ENCODE measurements around the gene RHCE. TPM values are rescaled to one million over a fixed set of nuclear protein-coding genes. Genes with fewer than 3 reads are reported as not detected.
A peak's percentile ranks its signal among the peaks of the same experiment; 100 is the strongest.
"Not testable (repeated sequence)": the region's sequence is repeated elsewhere in the genome, so short reads cannot be mapped to it uniquely, and the experiment has no call there.

Gene RHCE
- total and polyA plus RNA-seq, 7 donors, result 0.22 to 2.0 (median 0.88) TPM; not detected in 1

DNA sequence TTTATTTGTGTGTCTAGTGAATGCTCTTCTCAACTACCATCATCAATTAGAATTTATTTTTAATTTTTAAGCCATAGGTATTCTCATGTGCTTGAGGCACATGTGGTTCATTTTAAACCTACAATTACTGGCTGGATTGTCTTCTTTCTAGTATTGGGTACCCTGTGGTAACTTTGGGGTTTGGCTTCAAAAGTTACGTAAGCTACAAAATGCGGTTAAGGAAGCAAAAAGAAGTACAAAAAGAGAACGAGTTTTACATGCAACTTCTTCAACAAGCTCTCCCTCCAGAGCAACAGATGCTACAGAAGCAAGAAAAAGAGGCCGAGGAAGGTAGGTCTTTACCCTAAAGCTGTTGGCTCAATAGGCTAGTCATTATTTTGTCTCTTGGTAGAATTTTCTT, 35.9 kb upstream of the RHCE start:
- peak overlapping the region; percentile 78 for H3K27ac ChIP-seq
- H3K9me3 ChIP-seq, result no peaks in the 10 kb centered on the region
- no peaks in the 10 kb centered on the region for H3K27me3 ChIP-seq (ENCODE audit: insufficient read depth in 3 of 3, low read length in 2 of 3)
- intact Hi-C loops (cut with DNase I), result no loop called here
- H3K36me3 ChIP-seq (ENCODE audit: insufficient read depth in 1 of 2, low read depth in 1 of 2), result peaks cover 3 to 62% of the 10 kb centered on the region in 2 donors
- DNase-seq (no peak), ATAC-seq (no peak)
- WGBS, 3 donors, result 87 to 97% (median 90%) methylated on average over 4 of the region's 4 CpGs
- peaks cover 24% of the 10 kb centered on the region for H3K4me1 ChIP-seq
- TF ChIP-seq, protein P1, sequence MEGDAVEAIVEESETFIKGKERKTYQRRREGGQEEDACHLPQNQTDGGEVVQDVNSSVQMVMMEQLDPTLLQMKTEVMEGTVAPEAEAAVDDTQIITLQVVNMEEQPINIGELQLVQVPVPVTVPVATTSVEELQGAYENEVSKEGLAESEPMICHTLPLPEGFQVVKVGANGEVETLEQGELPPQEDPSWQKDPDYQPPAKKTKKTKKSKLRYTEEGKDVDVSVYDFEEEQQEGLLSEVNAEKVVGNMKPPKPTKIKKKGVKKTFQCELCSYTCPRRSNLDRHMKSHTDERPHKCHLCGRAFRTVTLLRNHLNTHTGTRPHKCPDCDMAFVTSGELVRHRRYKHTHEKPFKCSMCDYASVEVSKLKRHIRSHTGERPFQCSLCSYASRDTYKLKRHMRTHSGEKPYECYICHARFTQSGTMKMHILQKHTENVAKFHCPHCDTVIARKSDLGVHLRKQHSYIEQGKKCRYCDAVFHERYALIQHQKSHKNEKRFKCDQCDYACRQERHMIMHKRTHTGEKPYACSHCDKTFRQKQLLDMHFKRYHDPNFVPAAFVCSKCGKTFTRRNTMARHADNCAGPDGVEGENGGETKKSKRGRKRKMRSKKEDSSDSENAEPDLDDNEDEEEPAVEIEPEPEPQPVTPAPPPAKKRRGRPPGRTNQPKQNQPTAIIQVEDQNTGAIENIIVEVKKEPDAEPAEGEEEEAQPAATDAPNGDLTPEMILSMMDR (IDR thresholded peaks at IDR 0.05), result no peak
- no peak overlapping the region for H3K4me3 ChIP-seq

DNA sequence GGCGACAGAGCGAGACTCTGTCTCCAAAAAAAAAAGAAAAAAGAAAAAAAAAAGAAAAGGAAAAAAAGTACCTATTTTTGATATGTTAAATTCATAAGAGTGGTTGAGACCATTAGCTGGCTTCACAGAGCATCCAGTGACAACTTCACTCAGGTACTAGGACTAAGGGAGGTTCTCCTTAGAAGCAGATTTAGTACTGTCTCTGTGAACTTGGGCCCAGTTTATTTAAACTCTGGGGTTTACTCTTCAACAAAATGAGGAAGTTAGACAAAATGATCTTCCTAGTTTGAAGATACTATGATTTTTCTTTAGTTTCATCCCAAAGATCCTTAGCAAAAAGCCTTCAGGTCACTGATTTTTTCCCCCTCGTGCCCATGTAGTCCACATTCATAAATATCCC, 31.3 kb upstream of the RHCE start:
- ATAC-seq (no peak), DNase-seq (no peak)
- Histone ChIP-seq H3K4me3 (no peak overlapping the region), H3K36me3 (ENCODE audit: insufficient read depth in 1 of 2, low read depth in 1 of 2) (peaks cover 7 to 75% of the 10 kb centered on the region in 2 donors), H3K27me3 (ENCODE audit: insufficient read depth in 3 of 3, low read length in 2 of 3) (no peaks in the 10 kb centered on the region), H3K27ac (no peak overlapping the region), H3K4me1 (peaks cover 9% of the 10 kb centered on the region), H3K9me3 (no peaks in the 10 kb centered on the region)
- intact Hi-C loops (cut with DNase I), result loop anchor here in 1 of 2 donors (1.0 kb wide), 1 partner anchor 10 kb away; no protein-coding TSS in a partner anchor
- WGBS, 3 donors, result 94 to 99% (median 97%) methylated on average over 3 of the region's 3 CpGs
- TF ChIP-seq, protein P1 (IDR thresholded peaks at IDR 0.05), result no peak

- H3K36me3 ChIP-seq (ENCODE audit: insufficient read depth in 1 of 2, low read depth in 1 of 2), result peaks cover 8 to 70% of the 10 kb centered on the region in 2 donors
- WGBS, 3 donors, result 61 to 80% (median 64%) methylated on average over 2 of the region's 2 CpGs
- ATAC-seq, result peak in 1 of 4 donors; percentile 44
- TF ChIP-seq, protein P1 (IDR thresholded peaks at IDR 0.05), result no peak
- H3K27ac ChIP-seq, result no peak overlapping the region
- H3K4me1 ChIP-seq, result peaks cover 12% of the 10 kb centered on the region
- H3K27me3 ChIP-seq (ENCODE audit: insufficient read depth in 3 of 3, low read length in 2 of 3), result no peaks in the 10 kb centered on the region
- H3K9me3 ChIP-seq, result no peaks in the 10 kb centered on the region
- intact Hi-C loops (cut with DNase I), result no loop called here
- no peak for DNase-seq
- H3K4me3 ChIP-seq, result no peak overlapping the region
These were observed 30.3 kb upstream of the RHCE start for GRCh38 chr1:25450891-25451290.

DNA sequence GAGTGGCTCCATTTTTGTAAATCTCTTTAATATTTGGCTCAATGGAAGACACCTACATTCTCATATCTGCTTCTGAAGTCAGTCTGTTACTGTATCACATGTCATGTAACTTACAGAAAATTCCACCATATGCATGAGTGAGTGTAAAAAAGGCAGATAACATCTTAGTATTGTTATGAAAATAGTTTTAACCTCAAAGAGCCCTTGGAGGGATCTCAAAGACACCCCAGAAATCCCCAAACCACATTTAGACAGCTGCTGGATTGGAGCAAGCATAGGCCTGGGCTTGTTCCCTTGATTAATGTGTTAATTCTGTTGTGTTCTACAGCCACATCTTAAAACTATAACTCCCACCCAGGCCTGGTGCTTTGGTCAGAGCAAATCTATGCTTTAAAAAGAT, 26.9 kb upstream of the RHCE start:
- TF ChIP-seq, protein P1 (IDR thresholded peaks at IDR 0.05), result no peak
- H3K27ac ChIP-seq, result no peak overlapping the region
- peaks cover 8 to 47% of the 10 kb centered on the region in 2 donors for H3K36me3 ChIP-seq (ENCODE audit: insufficient read depth in 1 of 2, low read depth in 1 of 2)
- ATAC-seq (no peak), DNase-seq (no peak)
- H3K27me3 ChIP-seq (ENCODE audit: insufficient read depth in 3 of 3, low read length in 2 of 3), result no peaks in the 10 kb centered on the region
- H3K4me3 ChIP-seq, result no peak overlapping the region
- peaks cover 28% of the 10 kb centered on the region for H3K4me1 ChIP-seq
- intact Hi-C loops (cut with DNase I), result no loop called here
- H3K9me3 ChIP-seq, result no peaks in the 10 kb centered on the region

DNA sequence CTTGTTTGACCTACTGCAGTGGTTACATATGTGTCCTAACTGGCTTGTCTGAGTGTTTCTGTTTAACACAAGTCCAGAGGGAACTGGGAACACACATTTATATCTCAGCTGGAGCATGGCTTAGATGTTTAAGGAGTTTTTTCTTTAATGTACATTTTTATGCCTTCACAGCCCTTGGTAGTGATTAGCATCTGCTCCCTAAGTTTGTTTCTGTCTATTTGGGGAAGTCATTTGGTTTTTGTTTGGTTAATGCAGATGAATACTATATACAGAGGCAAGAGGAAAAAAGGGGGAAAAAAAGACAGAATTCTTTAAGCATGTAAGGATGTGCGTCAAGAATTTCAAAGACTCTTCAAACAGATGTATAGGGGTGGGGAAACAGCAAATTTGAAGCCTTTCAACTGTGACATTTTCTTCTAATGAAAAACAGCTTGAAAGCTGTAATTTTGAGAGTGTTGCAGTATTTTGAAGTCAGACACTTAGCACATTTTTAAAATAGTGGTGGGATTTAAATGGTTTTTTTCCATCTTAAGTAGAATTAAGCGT, 25.4 kb upstream of the RHCE start:
- Histone ChIP-seq H3K27me3 (ENCODE audit: insufficient read depth in 3 of 3, low read length in 2 of 3) (no peaks in the 10 kb centered on the region), H3K4me3 (no peak overlapping the region), H3K9me3 (no peaks in the 10 kb centered on the region), H3K27ac (no peak overlapping the region), H3K36me3 (ENCODE audit: insufficient read depth in 1 of 2, low read depth in 1 of 2) (peaks cover 8 to 47% of the 10 kb centered on the region in 2 donors), H3K4me1 (peaks cover 41% of the 10 kb centered on the region)
- WGBS, 3 donors, result 74 to 77% (median 76%) methylated on average over 2 of the region's 2 CpGs
- DNase-seq (no peak), ATAC-seq (no peak)
- TF ChIP-seq, protein P1 (IDR thresholded peaks at IDR 0.05), result no peak
- intact Hi-C loops (cut with DNase I), result no loop called here

GRCh38 chr1:25444604-25445003, 24.0 kb upstream of the RHCE start:
- ATAC-seq; H3K4me3 ChIP-seq; H3K9me3 ChIP-seq; DNase-seq; H3K27me3 ChIP-seq (ENCODE audit: insufficient read depth in 3 of 3, low read length in 2 of 3); intact Hi-C loops (cut with DNase I); H3K27ac ChIP-seq: not testable (repeated sequence)
- Histone ChIP-seq H3K36me3 (ENCODE audit: insufficient read depth in 1 of 2, low read depth in 1 of 2) (peaks cover 5 to 32% of the 10 kb centered on the region in 2 donors), H3K4me1 (peaks cover 40% of the 10 kb centered on the region)
- 83 to 91% (median 85%) methylated on average over 5 of the region's 5 CpGs for WGBS, 3 donors
